ENCODE data around the gene ASCC1.

The ASCC1 gene

DNA sequence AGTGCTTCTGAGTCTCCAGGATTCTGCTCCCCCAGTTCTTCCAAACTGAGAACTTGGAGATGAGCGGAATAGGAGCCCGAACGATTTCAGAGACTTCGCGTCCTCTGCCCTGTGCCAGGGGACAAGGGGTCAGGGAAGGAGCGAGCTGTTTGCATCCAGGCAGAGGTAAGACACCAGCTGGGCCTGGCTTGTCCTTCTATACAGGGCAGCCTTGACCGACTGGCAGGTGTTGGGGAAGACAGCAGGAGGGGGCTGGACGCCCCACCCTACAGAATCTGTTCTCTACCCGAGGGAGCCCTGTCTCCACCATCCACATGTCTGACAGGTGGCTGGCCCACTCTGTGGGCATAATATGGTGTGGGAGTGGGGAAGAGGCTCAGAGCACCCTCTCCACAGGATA is 134.9 kb downstream of the ASCC1 start:
- Histone ChIP-seq H3K27me3 (replicated peaks; ENCODE audit: control insufficient read depth, insufficient read depth, low read length) (no peaks in the 10 kb centered on the region), H3K4me3 (replicated peaks; ENCODE audit: low read depth, low read length) (no peak overlapping the region), H3K36me3 (ENCODE audit: control insufficient read depth, insufficient read depth, low read length) (no peaks in the 10 kb centered on the region)
- TF ChIP-seq, protein P1, sequence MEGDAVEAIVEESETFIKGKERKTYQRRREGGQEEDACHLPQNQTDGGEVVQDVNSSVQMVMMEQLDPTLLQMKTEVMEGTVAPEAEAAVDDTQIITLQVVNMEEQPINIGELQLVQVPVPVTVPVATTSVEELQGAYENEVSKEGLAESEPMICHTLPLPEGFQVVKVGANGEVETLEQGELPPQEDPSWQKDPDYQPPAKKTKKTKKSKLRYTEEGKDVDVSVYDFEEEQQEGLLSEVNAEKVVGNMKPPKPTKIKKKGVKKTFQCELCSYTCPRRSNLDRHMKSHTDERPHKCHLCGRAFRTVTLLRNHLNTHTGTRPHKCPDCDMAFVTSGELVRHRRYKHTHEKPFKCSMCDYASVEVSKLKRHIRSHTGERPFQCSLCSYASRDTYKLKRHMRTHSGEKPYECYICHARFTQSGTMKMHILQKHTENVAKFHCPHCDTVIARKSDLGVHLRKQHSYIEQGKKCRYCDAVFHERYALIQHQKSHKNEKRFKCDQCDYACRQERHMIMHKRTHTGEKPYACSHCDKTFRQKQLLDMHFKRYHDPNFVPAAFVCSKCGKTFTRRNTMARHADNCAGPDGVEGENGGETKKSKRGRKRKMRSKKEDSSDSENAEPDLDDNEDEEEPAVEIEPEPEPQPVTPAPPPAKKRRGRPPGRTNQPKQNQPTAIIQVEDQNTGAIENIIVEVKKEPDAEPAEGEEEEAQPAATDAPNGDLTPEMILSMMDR (IDR thresholded peaks at IDR 0.05; ENCODE audit: insufficient read depth, low read length, poor library complexity, severe bottlenecking), result no peak
- no peak for DNase-seq (ENCODE audit: extremely low read depth, insufficient read length)

DNA sequence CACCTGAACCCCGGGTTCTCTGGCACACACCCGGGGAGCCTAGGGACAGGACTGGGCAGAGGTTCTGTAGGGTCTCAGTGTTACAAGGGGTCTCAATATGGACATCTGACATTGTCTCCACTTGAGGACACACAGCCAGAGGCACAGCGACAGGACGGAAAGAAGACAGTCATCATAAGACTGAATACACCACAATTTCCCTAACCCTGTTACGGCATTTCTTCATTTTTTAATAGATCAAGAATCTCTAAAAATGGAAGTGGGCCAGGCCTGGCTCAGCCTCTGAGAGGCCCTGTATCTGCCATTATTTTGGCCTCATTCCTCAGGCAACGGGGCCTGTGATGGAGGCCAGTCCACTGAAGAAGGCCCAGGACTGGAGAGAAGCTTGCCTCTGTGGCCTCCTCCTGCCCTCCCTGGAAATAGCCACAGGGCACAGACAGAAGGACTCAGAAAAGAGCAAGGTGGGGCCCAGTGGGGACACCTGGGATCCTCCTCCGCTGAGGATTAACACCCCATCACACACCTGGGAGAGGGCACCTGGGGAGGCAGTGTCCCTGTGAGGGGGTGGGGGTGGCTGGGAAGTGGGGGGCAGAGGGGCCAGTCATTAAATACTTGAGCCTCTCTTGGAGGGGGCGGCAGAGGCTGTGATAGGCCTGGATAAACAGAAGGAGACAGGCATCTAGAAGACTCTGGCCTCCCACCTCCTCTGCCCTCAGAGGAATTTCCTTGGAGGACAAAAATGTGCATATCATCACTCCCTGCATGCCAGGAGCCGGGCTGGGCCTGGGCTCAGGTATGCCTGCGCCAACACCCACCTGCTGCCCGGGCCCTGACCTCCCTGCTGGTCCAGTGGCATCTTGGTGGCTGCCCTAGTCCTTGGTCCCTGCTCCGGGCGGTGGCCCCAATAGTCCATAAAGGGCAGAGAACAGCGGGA is 135.8 kb downstream of the ASCC1 start:
- TF ChIP-seq, protein P1 (IDR thresholded peaks at IDR 0.05; ENCODE audit: insufficient read depth, low read length, poor library complexity, severe bottlenecking), result no peak
- no peaks in the 10 kb centered on the region for H3K36me3 ChIP-seq (ENCODE audit: control insufficient read depth, insufficient read depth, low read length)
- DNase-seq (ENCODE audit: extremely low read depth, insufficient read length), result no peak
- H3K4me3 ChIP-seq (replicated peaks; ENCODE audit: low read depth, low read length), result no peak overlapping the region
- H3K27me3 ChIP-seq (replicated peaks; ENCODE audit: control insufficient read depth, insufficient read depth, low read length), result no peaks in the 10 kb centered on the region

DNA sequence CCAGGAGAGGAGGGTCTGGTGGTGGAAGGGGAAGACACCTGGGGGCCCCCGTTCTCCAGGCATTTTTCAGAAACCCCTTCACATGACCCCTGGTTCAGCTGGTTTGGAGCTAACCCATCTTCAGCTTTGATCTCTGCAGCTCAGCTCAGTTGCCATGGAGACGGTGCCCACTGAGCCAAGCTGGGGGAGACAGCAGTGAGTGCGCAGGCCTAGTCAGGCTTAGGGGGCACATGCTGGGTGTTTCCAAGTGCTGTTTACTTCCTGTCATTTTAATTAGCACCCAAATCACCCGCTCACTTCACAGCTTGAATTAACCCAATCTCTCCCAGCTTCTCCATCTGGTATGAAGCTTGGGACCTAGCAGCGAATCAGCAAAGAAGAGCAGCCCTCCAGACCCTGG is 136.7 kb downstream of the ASCC1 start:
- no peak overlapping the region for H3K4me3 ChIP-seq (replicated peaks; ENCODE audit: low read depth, low read length)
- DNase-seq (ENCODE audit: extremely low read depth, insufficient read length), result no peak
- no peaks in the 10 kb centered on the region for H3K36me3 ChIP-seq (ENCODE audit: control insufficient read depth, insufficient read depth, low read length)
- no peaks in the 10 kb centered on the region for H3K27me3 ChIP-seq (replicated peaks; ENCODE audit: control insufficient read depth, insufficient read depth, low read length)
- TF ChIP-seq, protein P1 (IDR thresholded peaks at IDR 0.05; ENCODE audit: insufficient read depth, low read length, poor library complexity, severe bottlenecking), result no peak

DNA sequence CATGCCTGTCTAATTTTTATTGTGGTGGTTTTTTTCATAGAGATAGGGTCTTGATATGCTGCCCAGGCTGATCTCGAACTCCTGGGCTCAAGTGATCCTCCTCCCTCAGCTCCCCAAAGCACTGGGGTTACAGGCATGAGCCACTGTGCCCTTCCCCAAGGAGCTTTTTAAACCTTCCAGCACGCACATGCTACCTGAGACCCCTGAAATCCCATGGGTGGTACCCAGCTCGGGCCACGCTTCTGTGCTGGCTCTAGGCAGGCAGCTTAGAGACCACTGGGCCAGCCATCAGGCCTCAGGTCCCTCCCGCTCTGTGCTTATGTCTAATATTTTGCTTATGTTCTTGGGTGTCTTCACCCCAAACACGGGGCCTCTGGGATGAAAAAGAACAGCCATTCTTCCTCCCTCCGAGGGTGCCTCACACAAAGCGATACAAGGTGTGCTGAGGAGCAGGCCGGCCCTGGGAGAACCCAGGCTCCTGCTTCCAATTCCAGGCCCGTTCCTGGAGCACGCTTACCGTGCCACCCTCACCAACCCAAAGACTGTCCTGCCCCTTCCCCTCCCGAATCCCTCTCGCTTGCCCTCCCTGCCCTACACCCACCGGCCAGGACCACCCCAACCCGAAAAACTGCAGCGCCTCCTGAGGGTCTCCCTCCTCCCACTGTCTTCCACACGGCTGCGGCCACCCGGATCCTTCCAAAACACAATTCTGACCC is 138.6 kb downstream of the ASCC1 start:
- Histone ChIP-seq H3K4me3 (replicated peaks; ENCODE audit: low read depth, low read length) (no peak overlapping the region), H3K27me3 (replicated peaks; ENCODE audit: control insufficient read depth, insufficient read depth, low read length) (no peaks in the 10 kb centered on the region), H3K36me3 (ENCODE audit: control insufficient read depth, insufficient read depth, low read length) (no peaks in the 10 kb centered on the region)
- DNase-seq (ENCODE audit: extremely low read depth, insufficient read length), result no peak
- TF ChIP-seq, protein P1 (IDR thresholded peaks at IDR 0.05; ENCODE audit: insufficient read depth, low read length, poor library complexity, severe bottlenecking), result no peak

DNA sequence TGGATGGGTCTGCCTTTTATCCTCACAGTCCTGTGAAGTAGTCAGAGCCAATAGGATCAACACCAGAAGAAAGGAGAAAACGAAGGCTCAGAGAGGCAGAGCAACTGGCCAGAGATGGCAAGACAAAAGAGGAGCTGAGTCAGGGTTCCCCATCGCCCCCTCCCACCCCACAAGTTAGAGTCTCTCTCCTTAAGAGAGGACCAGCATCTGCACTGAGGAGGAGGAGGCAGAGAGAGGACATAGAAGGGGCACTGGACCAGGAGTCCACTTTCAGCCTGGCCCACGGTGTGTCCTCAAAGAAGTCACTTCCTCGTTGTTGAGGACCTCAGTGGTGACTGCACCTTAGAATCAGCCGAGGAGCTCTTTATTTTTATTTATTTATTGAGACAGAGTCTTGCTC is 139.3 kb downstream of the ASCC1 start:
- TF ChIP-seq, protein P1 (IDR thresholded peaks at IDR 0.05; ENCODE audit: insufficient read depth, low read length, poor library complexity, severe bottlenecking), result no peak
- H3K4me3 ChIP-seq (replicated peaks; ENCODE audit: low read depth, low read length), result no peak overlapping the region
- H3K36me3 ChIP-seq (ENCODE audit: control insufficient read depth, insufficient read depth, low read length), result no peaks in the 10 kb centered on the region
- H3K27me3 ChIP-seq (replicated peaks; ENCODE audit: control insufficient read depth, insufficient read depth, low read length), result no peaks in the 10 kb centered on the region
- DNase-seq (ENCODE audit: extremely low read depth, insufficient read length), result no peak
